ENCODE data around the gene ONECUT1. TPM values are rescaled to one million over a fixed set of nuclear protein-coding genes. Genes with fewer than 3 reads are reported as not detected.

ONECUT1 gene
- total RNA-seq (2021; ENCODE audit: unreplicated experiment) (1.3 TPM), Bru-seq, nascent RNA (percentile 26 among the genes with signal in this experiment), BruChase-seq, experiment 1, labeled RNA remaining after a 6-hour chase (percentile 22 among the genes with signal in this experiment), BruChase-seq, experiment 2, labeled RNA remaining after a 2-hour chase (percentile 25 among the genes with signal in this experiment)
- 0.47 and 0.55 TPM in 2 replicates for polyA plus RNA-seq (2012)
- long read RNA-seq: 0 reads

DNA sequence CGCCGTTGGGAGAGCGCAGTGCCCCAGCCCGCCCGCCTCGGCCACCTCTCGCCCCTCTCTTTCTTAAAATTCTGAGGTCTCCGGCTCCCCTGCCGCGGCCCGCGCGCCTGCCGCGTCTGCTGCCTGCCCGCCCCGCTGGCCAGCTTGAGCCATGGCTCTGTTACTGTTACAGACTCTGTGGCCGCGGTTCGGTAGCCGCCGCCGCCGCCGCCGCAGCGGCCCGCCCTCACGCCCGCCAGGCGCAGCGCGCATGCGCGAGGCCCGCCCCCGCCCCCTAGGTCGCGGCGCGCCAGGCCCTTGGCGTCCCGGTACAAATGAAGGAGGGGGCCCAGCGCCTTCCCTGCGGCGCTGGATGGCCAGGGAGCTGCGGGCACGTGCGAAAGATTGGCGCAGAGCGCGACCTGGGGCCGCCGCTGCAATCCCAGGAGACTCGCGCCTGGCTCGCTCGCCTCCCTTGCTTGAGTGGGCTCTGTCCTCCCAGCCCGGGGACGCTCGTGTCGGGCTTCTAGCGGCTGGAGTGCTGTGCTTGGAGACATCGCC is at the start of gene ONECUT1:
ONECUT1 (minus strand) TSS at position 168 of the 540 bp plus-strand sequence. CDS start 452 bp downstream, outside the sequence.
- RAD21 ChIA-PET (ENCODE audit: low non-redundant PET in 1 of 2, low total read pairs in 2 of 2, uncharacterized antibody in 2 of 2, unreplicated experiment in 2 of 2): no interaction called here
- BruUV-seq (replicated peaks): no TSS peak
- H2AFZ ChIP-seq (ENCODE audit: low read depth, low read length, poor library complexity, severe bottlenecking): peak within 1 kb of the TSS; percentile 78
- H3K79me2 ChIP-seq (ENCODE audit: insufficient read depth, low read length): no peaks in the 10 kb centered on the region
- POLR2A ChIA-PET: no interaction called here
- H3K4me2 ChIP-seq (ENCODE audit: low read length): peak within 1 kb of the TSS; percentile 70
- H3K4me3 ChIP-seq (replicated peaks in 1 of 2; ENCODE audit: low read depth in 1 of 2, low read length in 2 of 2): peak within 1 kb of the TSS; percentile 40 to 53
- H3K9me3 ChIP-seq (ENCODE audit: control insufficient read depth in 1 of 2, insufficient read depth in 1 of 2, low read depth in 1 of 2, low read length in 2 of 2): no peaks in the 10 kb centered on the region
- peak; percentile 45; the same call in 1 of the 2 replicates for TF ChIP-seq POLR2AphosphoS5 (IDR thresholded peaks at IDR 0.05; ENCODE audit: low read depth, low read length)
- TF ChIP-seq POLR2A (IDR thresholded peaks at IDR 0.05; ENCODE audit: borderline replicate concordance, extremely low read depth, insufficient read depth, insufficient read length): no peak
- TF ChIP-seq EGR1 (IDR thresholded peaks at IDR 0.05; ENCODE audit: low read depth): peak; percentile 47
- no peak within 1 kb of the TSS; the same call in 1 of the 2 replicates for H3K27ac ChIP-seq (ENCODE audit: low read depth, low read length)
- no peaks in the 10 kb centered on the region for H3K9me2 ChIP-seq (ENCODE audit: insufficient read depth)
- H4K20me1 ChIP-seq (ENCODE audit: insufficient read depth): no peaks in the 10 kb centered on the region
- intact Hi-C loops (cut with micrococcal nuclease): no loop called here
- CTCF ChIA-PET: no interaction called here
- no peaks in the 10 kb centered on the region for H3K36me3 ChIP-seq (ENCODE audit: control insufficient read depth in 1 of 2, insufficient read depth in 2 of 2, low read length in 2 of 2)
- H3K9ac ChIP-seq (ENCODE audit: low read length): peak within 1 kb of the TSS; percentile 30; the same call in 1 of the 2 replicates
- peak; percentile 92 for ATAC-seq
- peaks cover 2 to 9% of the 10 kb centered on the region in 2 experiments; a peak in 2 of 4 replicates for H3K4me1 ChIP-seq (ENCODE audit: control insufficient read depth in 1 of 2, insufficient read depth in 2 of 2, low read length in 2 of 2)
- no peak for DNase-seq (ENCODE audit: low read depth, low spot score)
- H3K27me3 ChIP-seq (ENCODE audit: insufficient read depth, low read length): no peaks in the 10 kb centered on the region

DNA sequence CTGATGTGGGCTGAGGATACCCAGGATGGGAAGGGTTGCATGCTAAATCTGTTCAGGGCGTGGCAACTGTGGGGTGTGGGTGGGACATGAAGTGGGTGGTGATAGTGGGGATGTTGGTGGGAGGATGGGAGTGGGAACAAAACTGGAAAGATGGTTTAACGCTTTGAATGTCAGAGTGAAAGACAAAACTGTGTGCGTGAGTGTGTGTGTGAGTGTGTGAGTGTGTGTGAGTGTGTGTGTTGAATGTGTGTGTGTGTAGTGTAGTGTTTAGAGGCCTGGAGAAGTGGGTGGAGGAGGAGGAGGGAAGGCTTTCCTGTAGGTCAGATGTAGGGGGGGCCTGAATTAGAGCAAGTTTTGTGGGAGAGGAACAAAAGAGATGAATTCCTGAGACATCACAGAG is 44.2 kb upstream of the ONECUT1 start:
- H4K20me1 ChIP-seq (ENCODE audit: insufficient read depth): no peaks in the 10 kb centered on the region
- POLR2A ChIA-PET: no interaction called here
- TF ChIP-seq POLR2AphosphoS5 (IDR thresholded peaks at IDR 0.05; ENCODE audit: low read depth, low read length) (no peak), POLR2A (IDR thresholded peaks at IDR 0.05; ENCODE audit: borderline replicate concordance, extremely low read depth, insufficient read depth, insufficient read length) (no peak), ELF1 (IDR thresholded peaks at IDR 0.05; ENCODE audit: borderline replicate concordance, low read depth) (no peak), FOSL1 (IDR thresholded peaks at IDR 0.05; ENCODE audit: low read depth) (no peak), CEBPB (IDR thresholded peaks at IDR 0.05; ENCODE audit: low read depth) (no peak), YY1 (IDR thresholded peaks at IDR 0.05; ENCODE audit: extremely low read depth, insufficient replicate concordance, low read depth, low read length) (no peak), CBX3 (IDR thresholded peaks at IDR 0.05; ENCODE audit: low read depth) (no peak), SP1 (IDR thresholded peaks at IDR 0.05; ENCODE audit: low read depth) (no peak), ZFX (IDR thresholded peaks at IDR 0.05) (no peak), SRF (IDR thresholded peaks at IDR 0.05; ENCODE audit: low read depth) (no peak), JUND (IDR thresholded peaks at IDR 0.05) (no peak), ZNF274 (IDR thresholded peaks at IDR 0.05; ENCODE audit: low read depth, low read length) (no peak), TCF7L2 (IDR thresholded peaks at IDR 0.05; ENCODE audit: borderline replicate concordance, extremely low read depth, insufficient read depth, insufficient read length) (no peak), SIN3A (IDR thresholded peaks at IDR 0.05; ENCODE audit: low read depth) (no peak)
- TF ChIP-seq, protein P1, sequence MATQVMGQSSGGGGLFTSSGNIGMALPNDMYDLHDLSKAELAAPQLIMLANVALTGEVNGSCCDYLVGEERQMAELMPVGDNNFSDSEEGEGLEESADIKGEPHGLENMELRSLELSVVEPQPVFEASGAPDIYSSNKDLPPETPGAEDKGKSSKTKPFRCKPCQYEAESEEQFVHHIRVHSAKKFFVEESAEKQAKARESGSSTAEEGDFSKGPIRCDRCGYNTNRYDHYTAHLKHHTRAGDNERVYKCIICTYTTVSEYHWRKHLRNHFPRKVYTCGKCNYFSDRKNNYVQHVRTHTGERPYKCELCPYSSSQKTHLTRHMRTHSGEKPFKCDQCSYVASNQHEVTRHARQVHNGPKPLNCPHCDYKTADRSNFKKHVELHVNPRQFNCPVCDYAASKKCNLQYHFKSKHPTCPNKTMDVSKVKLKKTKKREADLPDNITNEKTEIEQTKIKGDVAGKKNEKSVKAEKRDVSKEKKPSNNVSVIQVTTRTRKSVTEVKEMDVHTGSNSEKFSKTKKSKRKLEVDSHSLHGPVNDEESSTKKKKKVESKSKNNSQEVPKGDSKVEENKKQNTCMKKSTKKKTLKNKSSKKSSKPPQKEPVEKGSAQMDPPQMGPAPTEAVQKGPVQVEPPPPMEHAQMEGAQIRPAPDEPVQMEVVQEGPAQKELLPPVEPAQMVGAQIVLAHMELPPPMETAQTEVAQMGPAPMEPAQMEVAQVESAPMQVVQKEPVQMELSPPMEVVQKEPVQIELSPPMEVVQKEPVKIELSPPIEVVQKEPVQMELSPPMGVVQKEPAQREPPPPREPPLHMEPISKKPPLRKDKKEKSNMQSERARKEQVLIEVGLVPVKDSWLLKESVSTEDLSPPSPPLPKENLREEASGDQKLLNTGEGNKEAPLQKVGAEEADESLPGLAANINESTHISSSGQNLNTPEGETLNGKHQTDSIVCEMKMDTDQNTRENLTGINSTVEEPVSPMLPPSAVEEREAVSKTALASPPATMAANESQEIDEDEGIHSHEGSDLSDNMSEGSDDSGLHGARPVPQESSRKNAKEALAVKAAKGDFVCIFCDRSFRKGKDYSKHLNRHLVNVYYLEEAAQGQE (IDR thresholded peaks at IDR 0.05; ENCODE audit: low read depth): no peak

More for the DNA sequence above, 44.2 kb upstream of the ONECUT1 start:
- Histone ChIP-seq H3K4me2 (ENCODE audit: low read length) (no peak overlapping the region), H3K9ac (ENCODE audit: low read length) (no peak overlapping the region), H3K27me3 (ENCODE audit: insufficient read depth, low read length) (peaks cover 35% of the 10 kb centered on the region), H3K36me3 (ENCODE audit: control insufficient read depth in 1 of 2, insufficient read depth in 2 of 2, low read length in 2 of 2) (no peaks in the 10 kb centered on the region), H3K9me2 (ENCODE audit: insufficient read depth) (no peaks in the 10 kb centered on the region), H3K9me3 (ENCODE audit: control insufficient read depth in 1 of 2, insufficient read depth in 1 of 2, low read depth in 1 of 2, low read length in 2 of 2) (no peaks in the 10 kb centered on the region), H3K4me1 (ENCODE audit: control insufficient read depth in 1 of 2, insufficient read depth in 2 of 2, low read length in 2 of 2) (no peaks in the 10 kb centered on the region), H3K4me3 (replicated peaks in 1 of 2; ENCODE audit: low read depth in 1 of 2, low read length in 2 of 2) (no peak overlapping the region), H3K27ac (ENCODE audit: low read depth, low read length) (no peak overlapping the region), H2AFZ (ENCODE audit: low read depth, low read length, poor library complexity, severe bottlenecking) (no peak overlapping the region), H3K79me2 (ENCODE audit: insufficient read depth, low read length) (no peaks in the 10 kb centered on the region)
- DNase-seq (ENCODE audit: low read depth, low spot score): no peak
- RAD21 ChIA-PET (ENCODE audit: low non-redundant PET in 1 of 2, low total read pairs in 2 of 2, uncharacterized antibody in 2 of 2, unreplicated experiment in 2 of 2): no interaction called here
- CTCF ChIA-PET: no interaction called here
- no TSS peak for BruUV-seq (replicated peaks)
- intact Hi-C loops (cut with micrococcal nuclease): no loop called here
- ATAC-seq: no peak

All from HCT116 (cell line).